GM12878 (cell line): ENCODE data around the gene RUNDC3A. TPM values are rescaled to one million over a fixed set of nuclear protein-coding genes. Genes with fewer than 3 reads are reported as not detected.

Experiments used
- ATAC-seq: fragments of 200-7000 bp; cut with Tn5 transposase; 3 replicates; pipeline ENCODE4 v1.9.1; 2020; ENCODE audit warnings: mild to moderate bottlenecking, moderate library complexity
- BruUV-seq: library from RNA; stranded (reverse); fragments of 400-500 nt; replicated peaks from 2 replicates; lab custom pipeline; 2021; lab: Mats Ljungman, UMichigan
- CTCF ChIA-PET: fragments of 300-600 bp; sonication (Branson Sonifier 250); formaldehyde crosslinking; extraction: SDS; loops from one replicate; lab custom pipeline; 2021; ENCODE audit warnings: inconsistent platforms; lab: Yijun Ruan, JAX
- POLR2A ChIA-PET: fragments of 350-600 bp; formaldehyde crosslinking; extraction: SDS; loops from one replicate; lab custom pipeline; 2021; ENCODE audit warnings: inconsistent platforms; lab: Charles Lee
- RAD21 ChIA-PET: fragments of 300-600 bp; sonication (Branson Sonifier 250); formaldehyde crosslinking; loops from one replicate; lab custom pipeline; 2023; ENCODE audit warnings: antibody characterized with exemption; ENCODE audit not compliant: unreplicated experiment; lab: Charles Lee
- SMC1A ChIA-PET: fragments of 300-600 bp; sonication (Branson Sonifier 250); formaldehyde crosslinking; loops from one replicate; lab custom pipeline; 2023; ENCODE audit not compliant: unreplicated experiment, uncharacterized antibody; lab: Charles Lee
- DNase-seq: peaks from one replicate; pipeline ENCODE4 v3.0.0-alpha.2; 2011; ENCODE audit warnings: low read depth, low spot score
- FAIRE-seq: peaks from 3 replicates; lab custom pipeline; 2011; peaks lifted over from hg19 to GRCh38; lab: Jason Lieb, UNC
- H2AFZ ChIP-seq: 2 replicates; pipeline ENCODE4 v1.6.0; 2011; ENCODE audit warnings: low read depth, low read length, control low read depth; ENCODE audit not compliant: control insufficient read depth
- H3K27ac ChIP-seq: 2 replicates; pipeline ENCODE4 v1.5.1; 2011; ENCODE audit warnings: control low read depth; ENCODE audit not compliant: control insufficient read depth, insufficient read depth
- H3K27me3 ChIP-seq, 2 experiments: replicated peaks in 1 of 2; 2 replicates each; pipeline versions ENCODE4 v1.6.0 to v1.6.1; 2011; ENCODE audit warnings: low read length in 1 of 2; ENCODE audit not compliant: control insufficient read depth in 2 of 2, insufficient read depth in 2 of 2
- H3K36me3 ChIP-seq, 2 experiments: 2 replicates each; pipeline ENCODE4 v1.5.1; 2011; ENCODE audit warnings: low read length in 1 of 2; ENCODE audit not compliant: control insufficient read depth in 2 of 2, insufficient read depth in 2 of 2
- H3K4me1 ChIP-seq: 2 replicates; pipeline ENCODE4 v1.6.1; 2011; ENCODE audit warnings: mild to moderate bottlenecking, low read length, moderate library complexity, mixed read lengths; ENCODE audit not compliant: control insufficient read depth, insufficient read depth
- H3K4me2 ChIP-seq: 2 replicates; pipeline ENCODE4 v1.6.0; 2011; ENCODE audit warnings: control low read depth; ENCODE audit not compliant: control insufficient read depth, insufficient read depth
- H3K4me3 ChIP-seq: fragments of 200-600 bp; sonication (generic); 2 replicates; pipeline ENCODE4 v1.5.1; 2016
- H3K79me2 ChIP-seq: 2 replicates; pipeline ENCODE4 v1.6.0; 2011; ENCODE audit warnings: low read length; ENCODE audit not compliant: control insufficient read depth, insufficient read depth
- H3K9ac ChIP-seq: 2 replicates; pipeline ENCODE4 v1.8.0; 2011; ENCODE audit warnings: low read length, control low read depth, mixed read lengths; ENCODE audit not compliant: control insufficient read depth, insufficient read depth
- H3K9me3 ChIP-seq: replicated peaks from 3 replicates; pipeline ENCODE4 v1.5.1; 2011; ENCODE audit warnings: mild to moderate bottlenecking, low read length; ENCODE audit not compliant: control insufficient read depth, insufficient read depth
- H4K20me1 ChIP-seq: 2 replicates; pipeline ENCODE4 v1.6.0; 2011; ENCODE audit not compliant: control insufficient read depth, insufficient read depth
- ATF7 ChIP-seq: fragments of 450-650 bp; IDR thresholded peaks from 2 replicates; pipeline ENCODE4 v1.6.1; 2016; ENCODE audit warnings: low read depth, mild to moderate bottlenecking
- FOXM1 ChIP-seq: IDR thresholded peaks from 2 replicates; pipeline ENCODE4 v1.6.1; 2012; ENCODE audit warnings: low read depth, mild to moderate bottlenecking, inconsistent platforms, low read length, moderate library complexity
- MTA3 ChIP-seq: IDR thresholded peaks from 2 replicates; pipeline ENCODE4 v1.6.1; 2012; ENCODE audit warnings: low read length, inconsistent platforms, borderline replicate concordance
- NR2C1 ChIP-seq: fragments of 450-650 bp; IDR thresholded peaks from 2 replicates; pipeline ENCODE4 v1.6.1; 2017; ENCODE audit warnings: antibody characterized with exemption, mild to moderate bottlenecking, moderate library complexity
- RAD21 ChIP-seq: IDR thresholded peaks from 2 replicates; pipeline ENCODE4 v1.6.1; 2011; ENCODE audit warnings: mild to moderate bottlenecking, low read depth, low read length, moderate library complexity; ENCODE audit not compliant: insufficient read depth
- SMAD5 ChIP-seq: IDR thresholded peaks from 2 replicates; pipeline ENCODE4 v1.6.1; 2016; ENCODE audit warnings: antibody characterized with exemption, low read depth
- YY1 ChIP-seq: IDR thresholded peaks from 2 replicates; pipeline ENCODE4 v1.6.1; 2011; ENCODE audit warnings: low read depth, mild to moderate bottlenecking, low read length
- WGBS: methylation state at CpG from one replicate; pipeline ENCODE4 v1.1.6; 2016; ENCODE audit warnings: low lambda C conversion rate; ENCODE audit not compliant: insufficient replicate concordance, insufficient coverage; ENCODE audit errors: missing lambda C conversion rate; 5-methylcytosine and 5-hydroxymethylcytosine counted together
- in situ Hi-C: fragments of 300-500 bp; cut with MboI; formaldehyde crosslinking; loops from 9 replicates; pipeline ENCODE4 v1.14.3; 2018; ENCODE audit warnings: mixed read lengths
- intact Hi-C: fragments of 100-400 bp; cut with micrococcal nuclease; formaldehyde crosslinking; loops from one replicate; pipeline ENCODE4 v1.14.2; 2022; ENCODE audit not compliant: unreplicated experiment
- polyA plus RNA-seq, 11 experiments: library from polyadenylated mRNA; depleted of rRNA in 4 of 11; unstranded in 6 of 11; stranded (reverse) in 5 of 11; fragments of >200 nt; fragmentation: Nextera tagmentation in 4 of 11; fragmentation: Illumina TruSeq in 1 of 11; extraction: Ambion mirVana in 4 of 11; extraction: Trizol in 1 of 11; gene quantifications; 1 replicate in 1 of 11; 2 replicates in 10 of 11; pipeline versions ENCODE4 v1.2.1 to v1.2.3, GENCODE V29; 2011 to 2016; ENCODE audit warnings: inconsistent platforms in 2 of 11, missing spikeins in 2 of 11, low read depth in 1 of 11
- total RNA-seq, 4 experiments: library from RNA; depleted of rRNA in 3 of 4; stranded (reverse); fragments of >200 nt in 3 of 4; fragmentation: Illumina TruSeq in 1 of 4; extraction: Trizol in 1 of 4; gene quantifications; 2 replicates each; pipeline versions ENCODE4 v1.2.1 to v1.2.3, GENCODE V29; 2013 to 2021
- TF ChIP-seq, protein P1 (sequence below): fragments of 450-650 bp; IDR thresholded peaks from 2 replicates; pipeline ENCODE4 v1.6.1; 2017; ENCODE audit warnings: mild to moderate bottlenecking, moderate library complexity
- TF ChIP-seq, protein P2 (sequence below): fragments of 450-650 bp; IDR thresholded peaks from 2 replicates; pipeline ENCODE4 v1.6.1; 2017; ENCODE audit warnings: antibody characterized with exemption, mild to moderate bottlenecking, moderate library complexity
- TF ChIP-seq, protein P3 (sequence below): IDR thresholded peaks from 2 replicates; pipeline ENCODE4 v1.6.1; 2012; ENCODE audit warnings: mild to moderate bottlenecking, low read depth, low read length
- TF ChIP-seq, protein P4 (sequence below): fragments of 150-350 bp; IDR thresholded peaks from 2 replicates; pipeline ENCODE4 v1.6.1; 2014; ENCODE audit warnings: mild to moderate bottlenecking, low read depth, low read length

Gene RUNDC3A
- total and polyA plus RNA-seq, 10 of the 15 experiments (the other 5 are each of a cell fraction or from before 2014, with no cell fraction given), result 0.07 to 0.17 TPM; not detected in 8

DNA sequence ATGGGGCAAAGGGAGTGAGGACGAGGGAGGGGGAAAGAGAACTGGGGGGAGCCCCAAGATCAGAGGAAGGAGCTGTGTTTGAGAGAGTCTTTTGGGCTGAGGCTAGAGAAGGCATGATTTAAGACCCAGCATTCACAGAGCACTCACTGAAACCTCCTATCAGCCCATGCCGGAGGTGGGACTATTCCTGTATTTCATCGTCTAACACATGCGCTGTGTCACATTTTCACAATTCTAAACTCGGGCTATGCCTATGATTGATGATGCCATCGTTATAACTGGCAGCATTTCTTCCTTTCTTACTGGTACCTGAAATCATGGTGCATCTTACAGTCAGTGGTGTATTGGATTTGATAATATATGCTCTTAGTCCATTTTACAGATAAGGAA lies 51.7 kb downstream of the RUNDC3A start:
- FAIRE-seq (no peak), ATAC-seq (no peak), DNase-seq (no peak)
- Histone ChIP-seq H3K9me3 (no peaks in the 10 kb centered on the region), H3K4me1 (no peaks in the 10 kb centered on the region), H3K4me3 (no peak overlapping the region), H3K27me3 (peaks cover 0 to 2% of the 10 kb centered on the region in 2 experiments; a peak in 2 of 4 replicates), H3K79me2 (no peaks in the 10 kb centered on the region), H4K20me1 (no peaks in the 10 kb centered on the region), H3K4me2 (no peak overlapping the region), H3K36me3 (no peaks in the 10 kb centered on the region), H2AFZ (no peak overlapping the region), H3K9ac (no peak overlapping the region), H3K27ac (no peak overlapping the region)
- ChIA-PET POLR2A (no interaction called here), CTCF (interaction anchor here (0.6 to 1.3 kb wide), 4 partner anchors 10 to 249 kb away, joined by 3 to 4 read pairs (median 3); no protein-coding TSS in a partner anchor), RAD21 (interaction anchor here (0.5 kb wide), 1 partner anchor 196 kb away, joined by 3 read pairs; no protein-coding TSS in a partner anchor), SMC1A (interaction anchor here (0.8 kb wide), 1 partner anchor 154 kb away, joined by 3 read pairs; no protein-coding TSS in a partner anchor)
- intact Hi-C loops (no loop called here), in situ Hi-C loops (no loop called here)
- no TSS peak for BruUV-seq
- 25% methylated on average over 6 of the region's 6 CpGs for WGBS
- TF ChIP-seq ATF7 (no peak), SMAD5 (no peak), FOXM1 (no peak), YY1 (no peak), RAD21 (no peak), NR2C1 (no peak), MTA3 (no peak)
- TF ChIP-seq, protein P1, sequence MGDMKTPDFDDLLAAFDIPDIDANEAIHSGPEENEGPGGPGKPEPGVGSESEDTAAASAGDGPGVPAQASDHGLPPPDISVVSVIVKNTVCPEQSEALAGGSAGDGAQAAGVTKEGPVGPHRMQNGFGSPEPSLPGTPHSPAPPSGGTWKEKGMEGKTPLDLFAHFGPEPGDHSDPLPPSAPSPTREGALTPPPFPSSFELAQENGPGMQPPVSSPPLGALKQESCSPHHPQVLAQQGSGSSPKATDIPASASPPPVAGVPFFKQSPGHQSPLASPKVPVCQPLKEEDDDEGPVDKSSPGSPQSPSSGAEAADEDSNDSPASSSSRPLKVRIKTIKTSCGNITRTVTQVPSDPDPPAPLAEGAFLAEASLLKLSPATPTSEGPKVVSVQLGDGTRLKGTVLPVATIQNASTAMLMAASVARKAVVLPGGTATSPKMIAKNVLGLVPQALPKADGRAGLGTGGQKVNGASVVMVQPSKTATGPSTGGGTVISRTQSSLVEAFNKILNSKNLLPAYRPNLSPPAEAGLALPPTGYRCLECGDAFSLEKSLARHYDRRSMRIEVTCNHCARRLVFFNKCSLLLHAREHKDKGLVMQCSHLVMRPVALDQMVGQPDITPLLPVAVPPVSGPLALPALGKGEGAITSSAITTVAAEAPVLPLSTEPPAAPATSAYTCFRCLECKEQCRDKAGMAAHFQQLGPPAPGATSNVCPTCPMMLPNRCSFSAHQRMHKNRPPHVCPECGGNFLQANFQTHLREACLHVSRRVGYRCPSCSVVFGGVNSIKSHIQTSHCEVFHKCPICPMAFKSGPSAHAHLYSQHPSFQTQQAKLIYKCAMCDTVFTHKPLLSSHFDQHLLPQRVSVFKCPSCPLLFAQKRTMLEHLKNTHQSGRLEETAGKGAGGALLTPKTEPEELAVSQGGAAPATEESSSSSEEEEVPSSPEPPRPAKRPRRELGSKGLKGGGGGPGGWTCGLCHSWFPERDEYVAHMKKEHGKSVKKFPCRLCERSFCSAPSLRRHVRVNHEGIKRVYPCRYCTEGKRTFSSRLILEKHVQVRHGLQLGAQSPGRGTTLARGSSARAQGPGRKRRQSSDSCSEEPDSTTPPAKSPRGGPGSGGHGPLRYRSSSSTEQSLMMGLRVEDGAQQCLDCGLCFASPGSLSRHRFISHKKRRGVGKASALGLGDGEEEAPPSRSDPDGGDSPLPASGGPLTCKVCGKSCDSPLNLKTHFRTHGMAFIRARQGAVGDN, result no peak
- TF ChIP-seq, protein P2, sequence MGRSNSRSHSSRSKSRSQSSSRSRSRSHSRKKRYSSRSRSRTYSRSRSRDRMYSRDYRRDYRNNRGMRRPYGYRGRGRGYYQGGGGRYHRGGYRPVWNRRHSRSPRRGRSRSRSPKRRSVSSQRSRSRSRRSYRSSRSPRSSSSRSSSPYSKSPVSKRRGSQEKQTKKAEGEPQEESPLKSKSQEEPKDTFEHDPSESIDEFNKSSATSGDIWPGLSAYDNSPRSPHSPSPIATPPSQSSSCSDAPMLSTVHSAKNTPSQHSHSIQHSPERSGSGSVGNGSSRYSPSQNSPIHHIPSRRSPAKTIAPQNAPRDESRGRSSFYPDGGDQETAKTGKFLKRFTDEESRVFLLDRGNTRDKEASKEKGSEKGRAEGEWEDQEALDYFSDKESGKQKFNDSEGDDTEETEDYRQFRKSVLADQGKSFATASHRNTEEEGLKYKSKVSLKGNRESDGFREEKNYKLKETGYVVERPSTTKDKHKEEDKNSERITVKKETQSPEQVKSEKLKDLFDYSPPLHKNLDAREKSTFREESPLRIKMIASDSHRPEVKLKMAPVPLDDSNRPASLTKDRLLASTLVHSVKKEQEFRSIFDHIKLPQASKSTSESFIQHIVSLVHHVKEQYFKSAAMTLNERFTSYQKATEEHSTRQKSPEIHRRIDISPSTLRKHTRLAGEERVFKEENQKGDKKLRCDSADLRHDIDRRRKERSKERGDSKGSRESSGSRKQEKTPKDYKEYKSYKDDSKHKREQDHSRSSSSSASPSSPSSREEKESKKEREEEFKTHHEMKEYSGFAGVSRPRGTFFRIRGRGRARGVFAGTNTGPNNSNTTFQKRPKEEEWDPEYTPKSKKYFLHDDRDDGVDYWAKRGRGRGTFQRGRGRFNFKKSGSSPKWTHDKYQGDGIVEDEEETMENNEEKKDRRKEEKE, result no peak
- TF ChIP-seq, protein P3, sequence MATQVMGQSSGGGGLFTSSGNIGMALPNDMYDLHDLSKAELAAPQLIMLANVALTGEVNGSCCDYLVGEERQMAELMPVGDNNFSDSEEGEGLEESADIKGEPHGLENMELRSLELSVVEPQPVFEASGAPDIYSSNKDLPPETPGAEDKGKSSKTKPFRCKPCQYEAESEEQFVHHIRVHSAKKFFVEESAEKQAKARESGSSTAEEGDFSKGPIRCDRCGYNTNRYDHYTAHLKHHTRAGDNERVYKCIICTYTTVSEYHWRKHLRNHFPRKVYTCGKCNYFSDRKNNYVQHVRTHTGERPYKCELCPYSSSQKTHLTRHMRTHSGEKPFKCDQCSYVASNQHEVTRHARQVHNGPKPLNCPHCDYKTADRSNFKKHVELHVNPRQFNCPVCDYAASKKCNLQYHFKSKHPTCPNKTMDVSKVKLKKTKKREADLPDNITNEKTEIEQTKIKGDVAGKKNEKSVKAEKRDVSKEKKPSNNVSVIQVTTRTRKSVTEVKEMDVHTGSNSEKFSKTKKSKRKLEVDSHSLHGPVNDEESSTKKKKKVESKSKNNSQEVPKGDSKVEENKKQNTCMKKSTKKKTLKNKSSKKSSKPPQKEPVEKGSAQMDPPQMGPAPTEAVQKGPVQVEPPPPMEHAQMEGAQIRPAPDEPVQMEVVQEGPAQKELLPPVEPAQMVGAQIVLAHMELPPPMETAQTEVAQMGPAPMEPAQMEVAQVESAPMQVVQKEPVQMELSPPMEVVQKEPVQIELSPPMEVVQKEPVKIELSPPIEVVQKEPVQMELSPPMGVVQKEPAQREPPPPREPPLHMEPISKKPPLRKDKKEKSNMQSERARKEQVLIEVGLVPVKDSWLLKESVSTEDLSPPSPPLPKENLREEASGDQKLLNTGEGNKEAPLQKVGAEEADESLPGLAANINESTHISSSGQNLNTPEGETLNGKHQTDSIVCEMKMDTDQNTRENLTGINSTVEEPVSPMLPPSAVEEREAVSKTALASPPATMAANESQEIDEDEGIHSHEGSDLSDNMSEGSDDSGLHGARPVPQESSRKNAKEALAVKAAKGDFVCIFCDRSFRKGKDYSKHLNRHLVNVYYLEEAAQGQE, result no peak
- TF ChIP-seq, protein P4, sequence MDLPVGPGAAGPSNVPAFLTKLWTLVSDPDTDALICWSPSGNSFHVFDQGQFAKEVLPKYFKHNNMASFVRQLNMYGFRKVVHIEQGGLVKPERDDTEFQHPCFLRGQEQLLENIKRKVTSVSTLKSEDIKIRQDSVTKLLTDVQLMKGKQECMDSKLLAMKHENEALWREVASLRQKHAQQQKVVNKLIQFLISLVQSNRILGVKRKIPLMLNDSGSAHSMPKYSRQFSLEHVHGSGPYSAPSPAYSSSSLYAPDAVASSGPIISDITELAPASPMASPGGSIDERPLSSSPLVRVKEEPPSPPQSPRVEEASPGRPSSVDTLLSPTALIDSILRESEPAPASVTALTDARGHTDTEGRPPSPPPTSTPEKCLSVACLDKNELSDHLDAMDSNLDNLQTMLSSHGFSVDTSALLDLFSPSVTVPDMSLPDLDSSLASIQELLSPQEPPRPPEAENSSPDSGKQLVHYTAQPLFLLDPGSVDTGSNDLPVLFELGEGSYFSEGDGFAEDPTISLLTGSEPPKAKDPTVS, result no peak
